Skin of body (tissue), 3 donors: ENCODE results near the gene BTAF1. TPM values are rescaled to one million over a fixed set of nuclear protein-coding genes. Genes with fewer than 3 reads are reported as not detected.

Source experiments
- DNase-seq: peaks from one replicate; lab custom pipeline; 2025; lab: John Stamatoyannopoulos, UW
- small RNA-seq: library from RNA; depleted of rRNA; stranded (forward); fragments of <200 nt; gene quantifications from one replicate; pipeline ENCODE3, GENCODE V24; 2014; ENCODE audit warnings: low replicate concordance
- total RNA-seq: library from RNA; depleted of rRNA; stranded (reverse); fragments of >200 nt; gene quantifications from one replicate; pipeline ENCODE4 v1.2.3, GENCODE V29; 2014

Gene BTAF1
- total RNA-seq, 1 donor from 2014 or later: 59.1 TPM

GRCh38 chr10:92047215-92047614 lies 123.6 kb downstream of the BTAF1 start:
- no peak for DNase-seq

GRCh38 chr10:92052088-92052487 lies 128.5 kb downstream of the BTAF1 start:
- DNase-seq: no peak

GRCh38 chr10:92052741-92053140 lies 129.2 kb downstream of the BTAF1 start:
- DNase-seq: no peak

GRCh38 chr10:92054807-92055206 lies 131.2 kb downstream of the BTAF1 start:
- DNase-seq: no peak

- no peak for DNase-seq
Measured at GRCh38 chr10:92062273-92062672, 138.7 kb downstream of the BTAF1 start.

GRCh38 chr10:92064506-92064905 lies 140.9 kb downstream of the BTAF1 start:
- no peak for DNase-seq

DNA sequence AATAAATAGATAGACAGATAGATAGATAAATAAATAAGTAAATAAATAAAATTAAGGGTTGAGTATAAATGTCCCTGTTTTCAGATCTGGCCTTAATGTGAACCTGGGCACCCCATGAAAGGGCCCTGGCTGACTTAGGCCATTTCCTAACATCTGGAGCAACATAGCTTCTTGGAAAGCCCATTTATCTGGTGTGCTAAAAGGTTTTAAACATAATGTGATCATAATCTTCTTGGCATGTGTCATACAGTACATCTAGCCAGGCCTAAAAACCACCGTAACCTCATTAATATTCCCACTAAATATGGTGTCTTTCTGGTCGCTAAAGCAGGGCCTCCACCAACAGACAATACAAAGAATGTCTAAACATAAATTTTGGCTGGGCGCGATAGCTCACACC lies 142.8 kb downstream of the BTAF1 start:
- DNase-seq: no peak

DNA sequence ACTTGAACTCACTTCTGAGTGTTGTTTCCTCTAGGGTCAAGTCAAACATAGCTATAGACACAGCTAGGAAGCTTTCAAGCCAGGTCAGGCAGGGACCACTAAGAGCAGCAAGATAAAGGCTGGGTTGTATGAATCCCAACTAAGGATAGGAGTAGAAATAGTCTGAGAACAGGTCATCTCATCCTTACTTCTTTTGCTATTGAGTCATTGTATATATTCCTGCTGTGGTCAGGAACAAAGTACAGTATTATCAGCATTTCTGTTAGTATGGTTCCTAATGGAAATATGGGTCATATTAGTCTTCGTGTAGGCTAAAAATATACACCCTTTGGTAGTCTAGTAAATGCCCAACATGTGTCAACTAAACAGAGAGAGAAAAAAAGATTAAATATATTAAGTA lies 145.3 kb downstream of the BTAF1 start:
- no peak for DNase-seq

DNA sequence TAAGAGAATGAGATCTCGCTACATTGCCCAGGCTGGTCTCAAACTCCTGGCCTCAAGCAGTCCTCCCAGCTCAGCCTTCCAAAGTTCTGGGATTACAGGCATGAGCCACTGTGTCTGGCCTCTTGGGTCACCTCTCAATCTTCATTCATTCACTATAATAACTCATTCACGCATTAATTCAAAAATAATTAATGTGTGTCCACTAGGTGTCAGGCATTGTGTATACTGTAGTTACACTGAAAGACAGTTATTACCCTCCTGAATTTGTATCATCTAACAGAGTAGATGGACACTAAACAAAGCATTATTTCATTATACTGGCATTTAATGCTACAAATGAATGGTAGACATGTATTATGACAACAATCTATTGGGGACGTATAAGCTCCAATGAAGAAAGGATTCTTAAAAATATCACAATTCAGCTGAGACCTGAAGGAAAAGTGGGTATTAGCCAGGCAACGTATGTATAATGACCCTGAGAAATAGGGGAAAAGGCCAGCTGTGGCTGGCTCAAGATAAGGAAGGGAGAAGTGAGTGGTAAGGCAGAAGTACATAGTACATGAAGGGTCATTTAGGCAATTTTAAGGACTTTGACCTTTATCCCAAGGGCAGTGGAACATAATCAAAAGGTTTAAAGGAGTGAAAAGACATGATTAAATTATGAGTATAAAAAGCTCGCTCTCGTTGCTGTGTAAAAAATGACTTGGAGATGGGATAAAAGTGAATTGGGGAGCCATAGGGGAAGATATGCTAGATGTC lies 150.7 kb downstream of the BTAF1 start:
- no peak for DNase-seq

- DNase-seq: no peak
Measured at GRCh38 chr10:92075829-92076228, 152.3 kb downstream of the BTAF1 start.

GRCh38 chr10:92076722-92077121 lies 153.2 kb downstream of the BTAF1 start:
- no peak for DNase-seq

GRCh38 chr10:92079003-92079402 lies 155.4 kb downstream of the BTAF1 start:
- no peak for DNase-seq

Small RNA genes lying within 50 kb of the gene (small RNA-seq; reads per million reads assigned to genes)
- not detected for gene AL359198.2
- gene RF00402: not detected

Other genes with a start within 250 kb of the BTAF1 start
- gene TNKS2, start 125.3 kb upstream of the BTAF1 start, total RNA-seq: 61.3 TPM
- 1.2 TPM for gene FGFBP3, start 14.3 kb upstream of the BTAF1 start, total RNA-seq